Fibroblast of lung (primary cell): ENCODE data around the gene DAZAP2. TPM values are rescaled to one million over a fixed set of nuclear protein-coding genes. Genes with fewer than 3 reads are reported as not detected.

Source experiments
- DNase-seq, 2 donors: peaks; one replicate each; pipeline versions ENCODE4 v3.0.0 to v3.0.0-alpha.2; 2010; ENCODE audit warnings: low read depth in 2 of 2
- H2AFZ ChIP-seq: 2 replicates; pipeline ENCODE4 v1.5.1; 2012; ENCODE audit warnings: low read length, control low read depth, inconsistent platforms
- H3K27ac ChIP-seq: 2 replicates; pipeline ENCODE4 v1.5.1; 2011; ENCODE audit warnings: low read length, control low read depth; ENCODE audit not compliant: insufficient read depth
- H3K27me3 ChIP-seq: 2 replicates; pipeline ENCODE4 v1.5.1; 2011; ENCODE audit warnings: mild to moderate bottlenecking, low read length; ENCODE audit not compliant: control insufficient read depth, insufficient read depth
- H3K36me3 ChIP-seq: 2 replicates; pipeline ENCODE4 v1.5.1; 2011; ENCODE audit warnings: low read length; ENCODE audit not compliant: control insufficient read depth, insufficient read depth
- H3K4me1 ChIP-seq: 2 replicates; pipeline ENCODE4 v1.5.1; 2011; ENCODE audit warnings: low read length; ENCODE audit not compliant: control insufficient read depth, insufficient read depth; ENCODE audit errors: extremely low read depth
- H3K4me2 ChIP-seq: 2 replicates; pipeline ENCODE4 v1.5.1; 2011; ENCODE audit warnings: low read length, control low read depth; ENCODE audit not compliant: insufficient read depth; ENCODE audit errors: extremely low read depth
- H3K4me3 ChIP-seq, 4 experiments: fragments of 200-600 bp in 1 of 4; sonication (generic) in 1 of 4; replicated peaks in 1 of 4; 2 replicates each; pipeline ENCODE4 v1.5.1; 2011 to 2016; ENCODE audit warnings: low read length in 4 of 4, low read depth in 3 of 4, mild to moderate bottlenecking in 3 of 4, control low read depth in 2 of 4, inconsistent platforms in 1 of 4, mixed read lengths in 1 of 4; ENCODE audit not compliant: insufficient read depth in 1 of 4; ENCODE audit errors: control extremely low read depth in 1 of 4
- H3K79me2 ChIP-seq: 2 replicates; pipeline ENCODE4 v1.5.1; 2012; ENCODE audit warnings: mild to moderate bottlenecking, low read length, inconsistent platforms; ENCODE audit not compliant: control insufficient read depth, insufficient read depth
- H3K9ac ChIP-seq: 2 replicates; pipeline ENCODE4 v1.5.1; 2011; ENCODE audit warnings: mild to moderate bottlenecking, low read length, control low read depth; ENCODE audit not compliant: insufficient read depth
- H3K9me3 ChIP-seq: 2 replicates; pipeline ENCODE4 v1.5.1; 2012; ENCODE audit warnings: low read depth, low read length; ENCODE audit not compliant: control insufficient read depth, insufficient read depth
- H4K20me1 ChIP-seq: 2 replicates; pipeline ENCODE4 v1.5.1; 2011; ENCODE audit warnings: low read length; ENCODE audit not compliant: control insufficient read depth, insufficient read depth; ENCODE audit errors: extremely low read depth
- EZH2 ChIP-seq: IDR thresholded peaks from 2 replicates; pipeline ENCODE4 v1.5.1; 2012; ENCODE audit warnings: low read length, control low read depth, mild to moderate bottlenecking; ENCODE audit errors: missing control alignments
- polyA plus RNA-seq, 2 donors: library from polyadenylated mRNA; depleted of rRNA in 1 of 2; stranded (reverse) in 1 of 2; unstranded in 1 of 2; fragments of >200 nt; gene quantifications; 2 replicates each; pipeline ENCODE4 v1.2.1, GENCODE V29; 2011 to 2012; ENCODE audit warnings: missing spikeins in 1 of 2
- total RNA-seq: library from RNA; depleted of rRNA; stranded (reverse); fragments of >200 nt; gene quantifications from 2 replicates; pipeline ENCODE4 v1.2.1, GENCODE V29; 2014
- TF ChIP-seq, protein P1 (sequence below), 2 donors: IDR thresholded peaks in 1 of 2; conservative IDR thresholded peaks in 1 of 2; 1 replicate in 1 of 2; 2 replicates in 1 of 2; pipeline ENCODE4 v1.5.1; 2011 to 2012; ENCODE audit warnings: low read length in 2 of 2, control low read depth in 1 of 2, inconsistent platforms in 1 of 2, low read depth in 1 of 2, mild to moderate bottlenecking in 1 of 2

The DAZAP2 gene
- total and polyA plus RNA-seq, 2 donors (not counting 1 experiment from before 2014, with no cell fraction given): 59.6 to 303 TPM

DNA sequence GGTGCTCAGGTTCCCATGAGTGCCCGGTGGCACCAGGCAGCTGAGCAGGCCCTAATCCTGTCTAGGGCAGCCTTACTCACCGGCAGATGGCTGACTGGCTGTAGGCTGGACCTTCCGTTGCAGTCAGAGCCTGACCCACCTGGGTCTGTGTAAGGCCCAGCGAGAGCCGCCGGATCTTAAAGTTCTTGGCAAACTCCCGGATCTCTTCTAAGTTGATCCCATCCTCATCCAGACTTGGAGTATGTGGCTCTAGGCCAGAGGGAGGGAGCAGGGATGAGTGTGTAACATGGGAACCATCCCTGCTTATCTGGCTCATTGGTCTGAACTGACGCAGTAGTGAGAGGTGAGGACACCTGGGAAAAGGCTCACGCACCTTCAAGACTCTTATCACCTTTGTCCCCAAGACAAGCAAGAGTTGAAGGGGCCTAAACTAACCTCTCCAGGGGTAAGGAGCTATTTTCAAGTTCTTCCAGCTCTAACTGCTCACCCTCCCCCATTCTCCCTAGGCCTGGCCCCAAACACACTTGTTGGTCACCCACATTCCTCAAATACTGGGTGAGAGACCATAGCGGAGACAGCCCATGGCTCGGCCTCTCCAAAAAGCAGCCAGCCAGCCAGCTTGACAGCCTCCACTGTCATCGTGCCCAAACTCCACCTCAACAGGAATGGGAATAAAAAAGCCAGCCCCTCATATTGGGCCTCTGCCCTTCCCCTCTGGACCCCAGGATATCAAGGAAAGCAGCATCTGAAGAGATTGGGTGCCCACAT is 46.9 kb upstream of the DAZAP2 start:
- Histone ChIP-seq H3K4me2 (no peak overlapping the region), H3K9ac (no peak overlapping the region), H3K9me3 (no peaks in the 10 kb centered on the region), H3K27me3 (no peaks in the 10 kb centered on the region), H3K27ac (no peak overlapping the region), H2AFZ (no peak overlapping the region), H4K20me1 (no peaks in the 10 kb centered on the region), H3K4me1 (no peaks in the 10 kb centered on the region), H3K36me3 (no peaks in the 10 kb centered on the region), H3K4me3 (no peak overlapping the region), H3K79me2 (no peaks in the 10 kb centered on the region)
- DNase-seq: no peak
- TF ChIP-seq, protein P1, sequence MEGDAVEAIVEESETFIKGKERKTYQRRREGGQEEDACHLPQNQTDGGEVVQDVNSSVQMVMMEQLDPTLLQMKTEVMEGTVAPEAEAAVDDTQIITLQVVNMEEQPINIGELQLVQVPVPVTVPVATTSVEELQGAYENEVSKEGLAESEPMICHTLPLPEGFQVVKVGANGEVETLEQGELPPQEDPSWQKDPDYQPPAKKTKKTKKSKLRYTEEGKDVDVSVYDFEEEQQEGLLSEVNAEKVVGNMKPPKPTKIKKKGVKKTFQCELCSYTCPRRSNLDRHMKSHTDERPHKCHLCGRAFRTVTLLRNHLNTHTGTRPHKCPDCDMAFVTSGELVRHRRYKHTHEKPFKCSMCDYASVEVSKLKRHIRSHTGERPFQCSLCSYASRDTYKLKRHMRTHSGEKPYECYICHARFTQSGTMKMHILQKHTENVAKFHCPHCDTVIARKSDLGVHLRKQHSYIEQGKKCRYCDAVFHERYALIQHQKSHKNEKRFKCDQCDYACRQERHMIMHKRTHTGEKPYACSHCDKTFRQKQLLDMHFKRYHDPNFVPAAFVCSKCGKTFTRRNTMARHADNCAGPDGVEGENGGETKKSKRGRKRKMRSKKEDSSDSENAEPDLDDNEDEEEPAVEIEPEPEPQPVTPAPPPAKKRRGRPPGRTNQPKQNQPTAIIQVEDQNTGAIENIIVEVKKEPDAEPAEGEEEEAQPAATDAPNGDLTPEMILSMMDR (conservative IDR thresholded peaks at IDR 0.05 in 1 of 2, IDR thresholded peaks at IDR 0.05 in 1 of 2; ENCODE audit: low read depth in 1 of 2, low read length in 2 of 2): no peak

DNA sequence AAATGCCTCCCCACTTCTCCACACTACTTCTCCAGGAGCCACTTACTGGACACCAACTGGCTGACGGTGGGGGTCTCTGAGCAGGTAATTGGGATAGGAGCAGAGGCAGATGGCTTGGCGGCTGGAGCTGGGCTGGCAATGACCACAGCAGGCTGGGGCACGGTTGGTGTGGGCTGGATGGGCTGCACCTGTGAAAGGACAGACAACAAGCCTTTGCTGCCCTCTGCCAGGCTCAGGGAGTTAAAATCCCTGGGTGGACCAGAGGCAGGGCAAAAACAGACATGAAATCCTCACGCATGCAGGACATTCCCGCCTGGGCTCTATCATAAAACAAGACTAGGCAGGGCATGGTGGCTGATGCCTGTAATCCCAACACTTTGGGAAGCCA is 46.3 kb upstream of the DAZAP2 start:
- Histone ChIP-seq H3K4me3 (no peak overlapping the region), H3K27me3 (no peaks in the 10 kb centered on the region), H3K4me2 (no peak overlapping the region), H3K4me1 (no peaks in the 10 kb centered on the region), H3K36me3 (no peaks in the 10 kb centered on the region), H3K9ac (no peak overlapping the region), H2AFZ (no peak overlapping the region), H3K27ac (no peak overlapping the region), H3K9me3 (no peaks in the 10 kb centered on the region), H4K20me1 (no peaks in the 10 kb centered on the region), H3K79me2 (no peaks in the 10 kb centered on the region)
- TF ChIP-seq, protein P1 (conservative IDR thresholded peaks at IDR 0.05 in 1 of 2, IDR thresholded peaks at IDR 0.05 in 1 of 2; ENCODE audit: low read depth in 1 of 2, low read length in 2 of 2): no peak
- TF ChIP-seq EZH2: no peak
- DNase-seq: no peak

DNA sequence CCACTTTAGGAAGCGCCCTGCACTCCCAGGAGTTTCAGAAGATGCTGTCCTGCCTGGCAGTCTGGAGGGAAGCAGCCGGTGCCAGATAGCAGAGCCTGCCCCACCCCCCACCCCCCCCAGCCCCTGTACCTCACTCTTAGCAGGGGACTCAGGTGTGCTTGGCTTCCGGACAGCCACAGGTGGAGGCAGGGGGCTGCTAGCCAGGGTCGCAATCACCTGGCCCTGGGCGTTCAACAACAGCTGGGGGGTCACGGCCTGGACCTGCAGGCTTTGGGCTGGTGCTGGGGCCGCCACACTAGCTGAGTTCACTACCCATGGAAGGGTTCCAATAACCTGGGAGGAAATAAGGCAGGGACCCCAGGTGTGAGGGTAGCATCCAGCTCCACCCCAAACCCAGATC is 42.8 kb upstream of the DAZAP2 start:
- no peak overlapping the region for H3K27ac ChIP-seq
- no peak overlapping the region for H3K9ac ChIP-seq
- H3K79me2 ChIP-seq: no peaks in the 10 kb centered on the region
- no peak for TF ChIP-seq EZH2
- TF ChIP-seq, protein P1 (conservative IDR thresholded peaks at IDR 0.05 in 1 of 2, IDR thresholded peaks at IDR 0.05 in 1 of 2; ENCODE audit: low read depth in 1 of 2, low read length in 2 of 2): no peak
- no peaks in the 10 kb centered on the region for H4K20me1 ChIP-seq
- no peak overlapping the region for H3K4me2 ChIP-seq
- no peak for DNase-seq
- H3K9me3 ChIP-seq: no peaks in the 10 kb centered on the region
- no peaks in the 10 kb centered on the region for H3K4me1 ChIP-seq
- H3K36me3 ChIP-seq: no peaks in the 10 kb centered on the region
- no peak overlapping the region for H3K4me3 ChIP-seq
- H3K27me3 ChIP-seq: no peaks in the 10 kb centered on the region
- no peak overlapping the region for H2AFZ ChIP-seq
